COR-L47 (cell line): ENCODE results near the gene HGS.
A peak's percentile ranks its signal among the peaks of the same experiment; 100 is the strongest.

Experiments
- DNase-seq: peaks from one replicate; lab custom pipeline; 2025; lab: John Stamatoyannopoulos, UW

The HGS gene

GRCh38 chr17:81686614-81687013 lies 2.8 kb downstream of the HGS start:
- DNase-seq, result no peak

GRCh38 chr17:81687770-81688541 lies 4.1 kb downstream of the HGS start:
- no peak for DNase-seq

GRCh38 chr17:81688616-81689015 lies 4.8 kb downstream of the HGS start:
- DNase-seq, result no peak

GRCh38 chr17:81690066-81690465 lies 6.3 kb downstream of the HGS start:
- no peak for DNase-seq

GRCh38 chr17:81690549-81690948 lies 6.7 kb downstream of the HGS start:
- no peak for DNase-seq

GRCh38 chr17:81691196-81691595 lies 7.4 kb downstream of the HGS start:
- no peak for DNase-seq

- no peak for DNase-seq
Observed at GRCh38 chr17:81691608-81692007, 7.8 kb downstream of the HGS start.

GRCh38 chr17:81693509-81694210 lies 9.8 kb downstream of the HGS start:
- DNase-seq, result no peak

- no peak for DNase-seq
Observed at GRCh38 chr17:81694810-81695209, 11.0 kb downstream of the HGS start.

GRCh38 chr17:81695211-81695610 lies 11.4 kb downstream of the HGS start:
- no peak for DNase-seq

GRCh38 chr17:81695801-81696200 lies 12.0 kb downstream of the HGS start:
- DNase-seq, result no peak

- no peak for DNase-seq
Observed at GRCh38 chr17:81696218-81696941, 12.6 kb downstream of the HGS start.

- DNase-seq, result no peak
Observed at GRCh38 chr17:81697261-81698044, 13.6 kb downstream of the HGS start.

- no peak for DNase-seq
Observed at GRCh38 chr17:81700353-81701287, 16.8 kb downstream of the HGS start.

GRCh38 chr17:81701288-81702071 lies 17.7 kb downstream of the HGS start:
- DNase-seq, result no peak

GRCh38 chr17:81702934-81703746 lies 19.3 kb downstream of the HGS start, which contains the start of gene MRPL12:
TSS of gene MRPL12 (plus strand) at chr17:81703367. CDS start at chr17:81703502, 135 bp downstream.
- peak; percentile 92 for DNase-seq

- DNase-seq, result no peak
Observed at GRCh38 chr17:81703747-81704654, 20.2 kb downstream of the HGS start.
